ENCODE measurements around the gene VPS37D. TPM values are rescaled to one million over a fixed set of nuclear protein-coding genes. Genes with fewer than 3 reads are reported as not detected.

VPS37D gene
- polyA plus RNA-seq, 1 of the 3 experiments (the other 2 are of a cell fraction) = 7.4 TPM

DNA sequence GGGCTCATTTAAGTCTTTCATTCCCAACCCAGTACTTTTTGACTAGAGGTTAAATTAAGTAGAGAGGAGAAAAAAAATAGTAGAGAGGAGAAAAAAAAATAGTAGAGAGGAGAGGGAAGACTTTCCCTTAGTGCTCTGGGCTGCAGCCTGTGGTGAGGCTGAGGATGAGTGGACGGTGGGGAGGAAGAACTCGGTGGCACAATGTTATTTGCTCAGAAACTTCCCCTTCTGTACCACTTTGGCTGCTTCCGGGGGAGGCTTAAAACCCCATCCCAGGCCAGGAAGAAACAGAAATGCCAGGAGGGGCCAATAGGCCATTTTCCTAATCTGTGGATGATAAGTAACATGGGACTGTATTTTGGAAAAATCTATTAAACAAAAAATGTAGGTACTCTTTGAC lies 28.7 kb upstream of the VPS37D start:
- TF ChIP-seq ELF1 (IDR thresholded peaks at IDR 0.05) (no peak), EZH2phosphoT487 (IDR thresholded peaks at IDR 0.05; ENCODE audit: borderline replicate concordance, low read depth) (no peak)
- Histone ChIP-seq H3K4me3 (ENCODE audit: low read depth in 2 of 2, low read length in 1 of 2) (no peak overlapping the region), H3K9ac (no peak overlapping the region), H3K4me2 (no peak overlapping the region), H2AFZ (ENCODE audit: low read depth) (no peak overlapping the region), H3K4me1 (ENCODE audit: control insufficient read depth in 1 of 2, insufficient read depth in 2 of 2, low read depth in 1 of 2, low read length in 1 of 2) (peaks cover 0 to 8% of the 10 kb centered on the region in 2 experiments; a peak in 1 of 4 replicates), H3K9me3 (no peaks in the 10 kb centered on the region), H3K9me2 (no peaks in the 10 kb centered on the region), H3K36me3 (replicated peaks in 1 of 2; ENCODE audit: control insufficient read depth in 1 of 2, insufficient read depth in 2 of 2, low read length in 1 of 2) (no peaks in the 10 kb centered on the region), H3K27me3 (ENCODE audit: insufficient read depth) (peaks cover 23% of the 10 kb centered on the region; the same call in 1 of the 2 replicates), H3K79me2 (ENCODE audit: insufficient read depth) (no peaks in the 10 kb centered on the region), H4K20me1 (ENCODE audit: insufficient read depth) (no peaks in the 10 kb centered on the region), H3K27ac (ENCODE audit: low read depth in 2 of 2, low read length in 1 of 2) (no peak overlapping the region), H3F3A (replicated peaks; ENCODE audit: insufficient read depth) (peaks cover 10% of the 10 kb centered on the region)
- ChIA-PET CTCF (interaction anchor here (2.3 kb wide), 1 partner anchor 32 kb away, joined by 11 read pairs; no protein-coding TSS in a partner anchor), POLR2A (no interaction called here)
- DNase-seq = no peak
- WGBS (ENCODE audit: low lambda C conversion rate) = 35% methylated on average over 3 of the region's 3 CpGs

DNA sequence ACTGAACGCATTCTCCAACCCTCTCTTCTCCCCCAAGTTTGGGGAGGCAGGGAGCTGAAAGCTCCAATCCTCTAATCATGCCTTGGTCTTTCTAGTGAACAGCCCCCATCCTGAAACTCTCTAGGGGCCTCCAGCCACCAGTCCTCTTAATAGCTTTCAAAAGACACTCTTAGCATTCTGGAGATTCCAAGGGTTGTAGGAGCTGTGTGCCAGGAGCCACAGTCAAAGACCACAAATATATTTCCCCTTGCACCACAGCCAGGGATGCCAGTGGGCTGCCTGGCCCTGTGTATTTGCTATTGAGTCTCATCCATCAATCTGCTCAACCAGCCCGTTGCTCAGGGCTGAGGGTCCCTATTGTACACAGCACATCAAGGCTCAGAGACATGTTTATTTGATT lies 24.8 kb upstream of the VPS37D start:
- no peak overlapping the region for H2AFZ ChIP-seq (ENCODE audit: low read depth)
- H3F3A ChIP-seq (replicated peaks; ENCODE audit: insufficient read depth) = peaks cover 8% of the 10 kb centered on the region
- CTCF ChIA-PET = interaction anchor here (1.3 to 6.4 kb wide), 2 partner anchors 25 to 35 kb away, joined by 3 to 55 read pairs; partner anchors contain the start of gene VPS37D
- WGBS (ENCODE audit: low lambda C conversion rate) = 15% methylated on average over 2 of the region's 2 CpGs
- H3K4me3 ChIP-seq (ENCODE audit: low read depth in 2 of 2, low read length in 1 of 2) = no peak overlapping the region
- POLR2A ChIA-PET = no interaction called here
- H3K4me2 ChIP-seq = no peak overlapping the region
- no peaks in the 10 kb centered on the region for H3K9me2 ChIP-seq
- no peak for DNase-seq
- H3K27me3 ChIP-seq (ENCODE audit: insufficient read depth) = peaks cover 59% of the 10 kb centered on the region
- no peak for TF ChIP-seq TEAD4 (IDR thresholded peaks at IDR 0.05; ENCODE audit: borderline replicate concordance, insufficient read depth)
- TF ChIP-seq POLR2AphosphoS5 (IDR thresholded peaks at IDR 0.05; ENCODE audit: low read depth, low read length) = no peak
- no peak for TF ChIP-seq MXI1 (IDR thresholded peaks at IDR 0.05; ENCODE audit: low read depth, low read length)
- TF ChIP-seq NRF1 (IDR thresholded peaks at IDR 0.05; ENCODE audit: low read depth, low read length) = no peak
- no peak for TF ChIP-seq EZH2phosphoT487 (IDR thresholded peaks at IDR 0.05; ENCODE audit: borderline replicate concordance, low read depth)
- TF ChIP-seq GABPA (IDR thresholded peaks at IDR 0.05; ENCODE audit: low read depth) = no peak
- TF ChIP-seq MEF2A (IDR thresholded peaks at IDR 0.05; ENCODE audit: borderline replicate concordance, low read depth) = no peak
- TF ChIP-seq TCF12 (IDR thresholded peaks at IDR 0.05) = no peak
- TF ChIP-seq RCOR1 (IDR thresholded peaks at IDR 0.05; ENCODE audit: low read length) = no peak
- TF ChIP-seq FOXM1 (IDR thresholded peaks at IDR 0.05; ENCODE audit: low read depth) = no peak
- no peak for TF ChIP-seq FOXJ3 (CRISPR knock-in tag; IDR thresholded peaks at IDR 0.05)
- no peak for TF ChIP-seq RFX5 (IDR thresholded peaks at IDR 0.05; ENCODE audit: low read length)
- no peak for TF ChIP-seq FOSL2 (IDR thresholded peaks at IDR 0.05; ENCODE audit: borderline replicate concordance, low read depth)
- H3K4me1 ChIP-seq (ENCODE audit: control insufficient read depth in 1 of 2, insufficient read depth in 2 of 2, low read depth in 1 of 2, low read length in 1 of 2) = peaks cover 0 to 2% of the 10 kb centered on the region in 2 experiments; a peak in 1 of 4 replicates
- H4K20me1 ChIP-seq (ENCODE audit: insufficient read depth) = no peaks in the 10 kb centered on the region
- no peak overlapping the region for H3K9ac ChIP-seq
- H3K9me3 ChIP-seq = no peaks in the 10 kb centered on the region
- H3K36me3 ChIP-seq (replicated peaks in 1 of 2; ENCODE audit: control insufficient read depth in 1 of 2, insufficient read depth in 2 of 2, low read length in 1 of 2) = no peaks in the 10 kb centered on the region
- no peaks in the 10 kb centered on the region for H3K79me2 ChIP-seq (ENCODE audit: insufficient read depth)
- no peak overlapping the region for H3K27ac ChIP-seq (ENCODE audit: low read depth in 2 of 2, low read length in 1 of 2)

All from SK-N-SH (cell line).